Spleen (tissue), 7 donors: ENCODE measurements around the gene RAD51C.

ENCODE experiments used
- CTCF ChIP-seq, 11 experiments: fragments of 200-600 bp in 7 of 11; fragments of 450-650 bp in 4 of 11; sonication (generic) in 4 of 11; IDR thresholded peaks in 8 of 11; conservative IDR thresholded peaks in 3 of 11; 1 replicate in 7 of 11; 2 replicates in 4 of 11; pipeline versions ENCODE4 v1.4.0 to v1.8.0; 2016 to 2021; ENCODE audit warnings: antibody characterized with exemption in 11 of 11, inconsistent platforms in 4 of 11, mild to moderate bottlenecking in 1 of 11
- POLR2A ChIP-seq, 3 donors: fragments of 450-650 bp; IDR thresholded peaks; one replicate each; pipeline ENCODE4 v1.5.1; 2017; ENCODE audit warnings: antibody characterized with exemption in 3 of 3, mild to moderate bottlenecking in 1 of 3
- donor health status: DM: no; HTN: no; CAD: no; lungs with moderate emphysema.
- donor health status: DM: no; HTN: no; CAD: no.
- donor health status: DM: no; HTN: no; CAD: no.

GRCh38 chr17:58699771-58700170 is 7.4 kb downstream of the RAD51C start:
- TF ChIP-seq CTCF (IDR thresholded peaks at IDR 0.05 in 8 of 11, conservative IDR thresholded peaks at IDR 0.05 in 3 of 11) (no peak), POLR2A (IDR thresholded peaks at IDR 0.05) (no peak)
